ENCODE results near the gene RBFOX2. TPM values are rescaled to one million over a fixed set of nuclear protein-coding genes. Genes with fewer than 3 reads are reported as not detected.

RBFOX2 gene
- total and polyA plus RNA-seq, 2 of the 8 experiments (the other 6 are each of a cell fraction or from before 2014, with no cell fraction given): 121 to 122 TPM

GRCh38 chr22:35834061-35834460, 194.6 kb downstream of the RBFOX2 start (continued):
- no peak for TF ChIP-seq CEBPB (IDR thresholded peaks at IDR 0.05; ENCODE audit: low read depth, low read length)
- TF ChIP-seq TBP (IDR thresholded peaks at IDR 0.05; ENCODE audit: low read depth, low read length): no peak
- TF ChIP-seq, protein P1, sequence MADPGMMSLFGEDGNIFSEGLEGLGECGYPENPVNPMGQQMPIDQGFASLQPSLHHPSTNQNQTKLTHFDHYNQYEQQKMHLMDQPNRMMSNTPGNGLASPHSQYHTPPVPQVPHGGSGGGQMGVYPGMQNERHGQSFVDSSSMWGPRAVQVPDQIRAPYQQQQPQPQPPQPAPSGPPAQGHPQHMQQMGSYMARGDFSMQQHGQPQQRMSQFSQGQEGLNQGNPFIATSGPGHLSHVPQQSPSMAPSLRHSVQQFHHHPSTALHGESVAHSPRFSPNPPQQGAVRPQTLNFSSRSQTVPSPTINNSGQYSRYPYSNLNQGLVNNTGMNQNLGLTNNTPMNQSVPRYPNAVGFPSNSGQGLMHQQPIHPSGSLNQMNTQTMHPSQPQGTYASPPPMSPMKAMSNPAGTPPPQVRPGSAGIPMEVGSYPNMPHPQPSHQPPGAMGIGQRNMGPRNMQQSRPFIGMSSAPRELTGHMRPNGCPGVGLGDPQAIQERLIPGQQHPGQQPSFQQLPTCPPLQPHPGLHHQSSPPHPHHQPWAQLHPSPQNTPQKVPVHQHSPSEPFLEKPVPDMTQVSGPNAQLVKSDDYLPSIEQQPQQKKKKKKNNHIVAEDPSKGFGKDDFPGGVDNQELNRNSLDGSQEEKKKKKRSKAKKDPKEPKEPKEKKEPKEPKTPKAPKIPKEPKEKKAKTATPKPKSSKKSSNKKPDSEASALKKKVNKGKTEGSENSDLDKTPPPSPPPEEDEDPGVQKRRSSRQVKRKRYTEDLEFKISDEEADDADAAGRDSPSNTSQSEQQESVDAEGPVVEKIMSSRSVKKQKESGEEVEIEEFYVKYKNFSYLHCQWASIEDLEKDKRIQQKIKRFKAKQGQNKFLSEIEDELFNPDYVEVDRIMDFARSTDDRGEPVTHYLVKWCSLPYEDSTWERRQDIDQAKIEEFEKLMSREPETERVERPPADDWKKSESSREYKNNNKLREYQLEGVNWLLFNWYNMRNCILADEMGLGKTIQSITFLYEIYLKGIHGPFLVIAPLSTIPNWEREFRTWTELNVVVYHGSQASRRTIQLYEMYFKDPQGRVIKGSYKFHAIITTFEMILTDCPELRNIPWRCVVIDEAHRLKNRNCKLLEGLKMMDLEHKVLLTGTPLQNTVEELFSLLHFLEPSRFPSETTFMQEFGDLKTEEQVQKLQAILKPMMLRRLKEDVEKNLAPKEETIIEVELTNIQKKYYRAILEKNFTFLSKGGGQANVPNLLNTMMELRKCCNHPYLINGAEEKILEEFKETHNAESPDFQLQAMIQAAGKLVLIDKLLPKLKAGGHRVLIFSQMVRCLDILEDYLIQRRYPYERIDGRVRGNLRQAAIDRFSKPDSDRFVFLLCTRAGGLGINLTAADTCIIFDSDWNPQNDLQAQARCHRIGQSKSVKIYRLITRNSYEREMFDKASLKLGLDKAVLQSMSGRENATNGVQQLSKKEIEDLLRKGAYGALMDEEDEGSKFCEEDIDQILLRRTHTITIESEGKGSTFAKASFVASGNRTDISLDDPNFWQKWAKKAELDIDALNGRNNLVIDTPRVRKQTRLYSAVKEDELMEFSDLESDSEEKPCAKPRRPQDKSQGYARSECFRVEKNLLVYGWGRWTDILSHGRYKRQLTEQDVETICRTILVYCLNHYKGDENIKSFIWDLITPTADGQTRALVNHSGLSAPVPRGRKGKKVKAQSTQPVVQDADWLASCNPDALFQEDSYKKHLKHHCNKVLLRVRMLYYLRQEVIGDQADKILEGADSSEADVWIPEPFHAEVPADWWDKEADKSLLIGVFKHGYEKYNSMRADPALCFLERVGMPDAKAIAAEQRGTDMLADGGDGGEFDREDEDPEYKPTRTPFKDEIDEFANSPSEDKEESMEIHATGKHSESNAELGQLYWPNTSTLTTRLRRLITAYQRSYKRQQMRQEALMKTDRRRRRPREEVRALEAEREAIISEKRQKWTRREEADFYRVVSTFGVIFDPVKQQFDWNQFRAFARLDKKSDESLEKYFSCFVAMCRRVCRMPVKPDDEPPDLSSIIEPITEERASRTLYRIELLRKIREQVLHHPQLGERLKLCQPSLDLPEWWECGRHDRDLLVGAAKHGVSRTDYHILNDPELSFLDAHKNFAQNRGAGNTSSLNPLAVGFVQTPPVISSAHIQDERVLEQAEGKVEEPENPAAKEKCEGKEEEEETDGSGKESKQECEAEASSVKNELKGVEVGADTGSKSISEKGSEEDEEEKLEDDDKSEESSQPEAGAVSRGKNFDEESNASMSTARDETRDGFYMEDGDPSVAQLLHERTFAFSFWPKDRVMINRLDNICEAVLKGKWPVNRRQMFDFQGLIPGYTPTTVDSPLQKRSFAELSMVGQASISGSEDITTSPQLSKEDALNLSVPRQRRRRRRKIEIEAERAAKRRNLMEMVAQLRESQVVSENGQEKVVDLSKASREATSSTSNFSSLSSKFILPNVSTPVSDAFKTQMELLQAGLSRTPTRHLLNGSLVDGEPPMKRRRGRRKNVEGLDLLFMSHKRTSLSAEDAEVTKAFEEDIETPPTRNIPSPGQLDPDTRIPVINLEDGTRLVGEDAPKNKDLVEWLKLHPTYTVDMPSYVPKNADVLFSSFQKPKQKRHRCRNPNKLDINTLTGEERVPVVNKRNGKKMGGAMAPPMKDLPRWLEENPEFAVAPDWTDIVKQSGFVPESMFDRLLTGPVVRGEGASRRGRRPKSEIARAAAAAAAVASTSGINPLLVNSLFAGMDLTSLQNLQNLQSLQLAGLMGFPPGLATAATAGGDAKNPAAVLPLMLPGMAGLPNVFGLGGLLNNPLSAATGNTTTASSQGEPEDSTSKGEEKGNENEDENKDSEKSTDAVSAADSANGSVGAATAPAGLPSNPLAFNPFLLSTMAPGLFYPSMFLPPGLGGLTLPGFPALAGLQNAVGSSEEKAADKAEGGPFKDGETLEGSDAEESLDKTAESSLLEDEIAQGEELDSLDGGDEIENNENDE (IDR thresholded peaks at IDR 0.05; ENCODE audit: insufficient replicate concordance, low read length): no peak
- no peak for TF ChIP-seq GTF2F1 (IDR thresholded peaks at IDR 0.05; ENCODE audit: borderline replicate concordance, low read depth, low read length)
- no peak for TF ChIP-seq CHD1 (IDR thresholded peaks at IDR 0.05; ENCODE audit: low read depth, low read length)
- TF ChIP-seq, protein P2, sequence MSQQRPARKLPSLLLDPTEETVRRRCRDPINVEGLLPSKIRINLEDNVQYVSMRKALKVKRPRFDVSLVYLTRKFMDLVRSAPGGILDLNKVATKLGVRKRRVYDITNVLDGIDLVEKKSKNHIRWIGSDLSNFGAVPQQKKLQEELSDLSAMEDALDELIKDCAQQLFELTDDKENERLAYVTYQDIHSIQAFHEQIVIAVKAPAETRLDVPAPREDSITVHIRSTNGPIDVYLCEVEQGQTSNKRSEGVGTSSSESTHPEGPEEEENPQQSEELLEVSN (IDR thresholded peaks at IDR 0.05): no peak

Data from H1 (cell line).